Activated CD8-positive, alpha-beta memory T cell treated with anti-CD3 and anti-CD28 coated beads for 36 hours (primary cell): ENCODE results near the gene KCTD11. TPM values are rescaled to one million over a fixed set of nuclear protein-coding genes. Genes with fewer than 3 reads are reported as not detected.

Source experiments
- CTCF ChIA-PET: fragments of 350-600 bp; sonication (Branson Sonifier 250); formaldehyde crosslinking; loops from one replicate; lab custom pipeline; 2021; ENCODE audit warnings: antibody characterized with exemption; lab: Charles Lee
- POLR2A ChIA-PET: fragments of 350-600 bp; sonication (Branson Sonifier 250); formaldehyde crosslinking; loops from one replicate; lab custom pipeline; 2021; ENCODE audit warnings: antibody characterized with exemption; lab: Charles Lee
- total RNA-seq, 2 experiments: library from RNA; stranded (reverse); gene quantifications; one replicate each; pipeline ENCODE4 v1.2.3, GENCODE V29; 2021

The KCTD11 gene
- total RNA-seq, 2 experiments from 2014 or later, result 6.4 to 7.2 TPM

DNA sequence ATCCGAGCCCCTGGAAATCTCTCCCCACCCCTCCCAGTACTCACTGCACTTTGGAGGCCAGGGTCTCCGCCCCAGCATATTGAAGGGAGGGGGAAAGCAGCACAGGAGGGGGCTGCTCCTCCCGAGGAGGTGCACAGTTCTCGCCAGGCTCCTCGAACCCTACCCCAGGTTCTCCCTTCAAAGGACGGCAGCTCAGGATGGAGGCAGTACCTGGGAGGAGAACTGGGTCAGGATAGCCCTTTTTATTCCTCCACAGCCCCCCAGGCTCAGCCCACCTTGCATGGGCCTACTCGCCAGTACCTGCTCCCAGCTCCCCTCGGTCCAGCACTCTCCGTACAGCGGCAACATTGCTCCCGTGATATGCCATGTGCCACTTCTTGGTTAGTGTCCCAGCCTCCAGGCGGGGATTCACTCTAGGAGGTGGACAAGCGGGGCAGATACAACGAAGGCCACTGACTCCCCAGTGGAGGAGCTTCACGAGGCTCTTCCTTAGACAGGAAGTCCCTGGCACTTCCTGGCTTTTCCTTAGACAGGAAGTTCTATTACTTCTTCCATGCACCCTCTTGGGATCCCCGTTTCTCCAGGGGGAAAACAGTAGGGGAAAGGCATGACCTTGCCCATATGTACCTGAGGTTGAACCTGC, 34.7 kb upstream of the KCTD11 start:
- ChIA-PET POLR2A (interaction anchor here (1.2 kb wide), 1 partner anchor 12 kb away, joined by 4 read pairs; the partner anchor contains the start of gene NEURL4), CTCF (interaction anchor here (1.1 to 3.3 kb wide), 2 partner anchors 12 to 35 kb away, joined by 4 to 9 read pairs; partner anchors contain the start of gene NEURL4)

DNA sequence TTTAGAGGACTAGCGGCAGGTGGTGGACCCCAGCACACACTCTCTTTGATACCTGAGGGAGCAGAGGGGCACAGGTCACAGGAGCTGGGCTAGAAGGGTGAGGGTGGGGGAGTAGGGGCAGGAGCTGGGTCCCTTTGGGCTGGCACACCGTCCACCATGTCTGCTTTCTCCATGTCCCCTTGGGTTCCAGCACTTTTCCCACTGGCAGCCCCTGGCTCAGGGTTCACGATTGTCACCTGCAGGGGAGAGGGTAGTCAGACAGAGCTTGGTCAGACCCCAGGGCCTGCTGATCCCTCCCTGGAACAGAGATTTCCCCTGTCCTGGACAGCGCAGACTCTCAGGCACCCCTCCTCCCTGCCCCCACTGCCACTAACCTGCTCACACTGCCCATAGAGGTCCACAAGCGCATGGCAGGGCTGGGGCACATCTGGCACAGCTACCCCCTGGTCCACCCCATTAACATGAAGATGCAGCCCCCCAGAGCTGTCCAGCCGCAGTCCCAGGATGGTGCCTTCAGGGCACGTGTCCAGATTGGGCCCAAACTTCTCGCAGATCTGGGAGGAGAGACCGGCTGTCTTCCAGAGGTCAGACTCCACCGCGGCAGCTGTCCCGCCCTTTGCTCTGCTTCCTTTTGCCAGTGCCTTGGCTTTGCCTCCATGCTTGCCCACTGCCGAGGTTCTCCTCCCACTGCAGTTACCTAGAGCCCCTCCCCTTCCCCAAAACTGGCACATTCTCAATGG, 33.7 kb upstream of the KCTD11 start:
- ChIA-PET CTCF (interaction anchor here (0.5 to 1.1 kb wide), 2 partner anchors 34 to 133 kb away, joined by 4 read pairs; no protein-coding TSS in a partner anchor), POLR2A (interaction anchor here (0.5 to 1.2 kb wide), 3 partner anchors 11 to 24 kb away, joined by 3 to 7 read pairs (median 4); partner anchors contain the start of gene NEURL4)

DNA sequence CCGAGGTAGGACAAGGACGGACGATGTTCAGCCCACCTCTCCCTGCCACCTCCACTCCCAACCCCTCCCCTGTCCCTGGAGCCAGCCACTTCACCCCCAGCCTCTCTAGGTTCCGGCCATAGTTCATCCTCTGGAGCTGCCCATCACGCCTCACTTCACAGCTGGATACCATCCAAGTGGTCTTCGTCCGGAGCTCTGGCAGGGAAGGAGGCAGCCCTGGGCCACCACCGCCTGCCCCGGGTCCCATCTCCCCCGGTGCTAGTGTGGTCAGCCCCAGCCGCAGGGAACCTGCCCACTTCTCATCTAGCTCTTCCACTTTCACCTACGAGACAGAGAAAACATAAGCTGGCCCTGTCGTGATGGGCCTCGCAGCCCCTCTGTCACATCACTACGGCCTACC, 30.5 kb upstream of the KCTD11 start:
- ChIA-PET POLR2A (no interaction called here), CTCF (interaction anchor here (0.6 to 1.4 kb wide), 3 partner anchors 12 to 24 kb away, joined by 3 to 4 read pairs (median 3); partner anchors contain the start of gene ACAP1)

DNA sequence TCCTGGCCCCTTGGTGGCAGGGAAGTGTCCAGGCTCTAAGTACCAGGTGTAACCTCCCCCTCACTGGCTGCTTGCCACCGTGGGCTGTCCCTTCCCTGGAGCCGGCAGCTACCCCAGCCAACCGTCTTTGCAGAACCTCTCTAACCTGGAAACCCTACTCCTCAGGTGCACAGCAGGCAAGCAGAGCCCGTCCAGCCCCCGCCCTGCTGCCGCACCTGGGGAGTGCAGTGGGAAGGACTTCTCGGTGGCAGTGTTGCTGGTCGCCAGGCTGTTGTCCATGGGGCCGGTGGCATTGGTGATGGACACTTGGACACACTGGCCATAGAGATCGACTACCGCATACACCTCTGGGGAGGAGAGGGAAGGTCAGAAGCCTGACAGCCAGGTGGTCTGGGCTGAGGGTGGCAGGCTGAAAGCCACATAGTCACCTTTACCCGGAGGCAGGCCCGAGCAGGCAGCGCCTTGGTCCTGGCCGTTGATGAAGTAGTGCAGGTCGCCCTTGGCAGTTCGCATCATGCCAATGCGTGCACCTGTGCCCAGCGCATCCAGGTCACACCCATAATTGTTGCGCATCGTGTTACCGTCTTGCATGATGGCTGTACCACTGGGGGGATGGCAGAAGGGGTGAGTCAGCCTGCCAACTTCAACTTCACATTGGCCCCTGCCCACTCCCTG, 29.3 kb upstream of the KCTD11 start:
- POLR2A ChIA-PET, result no interaction called here
- CTCF ChIA-PET, result interaction anchor here (2.5 to 2.6 kb wide), 2 partner anchors 14 to 21 kb away, joined by 9 to 16 read pairs; partner anchors contain the start of gene ACAP1

DNA sequence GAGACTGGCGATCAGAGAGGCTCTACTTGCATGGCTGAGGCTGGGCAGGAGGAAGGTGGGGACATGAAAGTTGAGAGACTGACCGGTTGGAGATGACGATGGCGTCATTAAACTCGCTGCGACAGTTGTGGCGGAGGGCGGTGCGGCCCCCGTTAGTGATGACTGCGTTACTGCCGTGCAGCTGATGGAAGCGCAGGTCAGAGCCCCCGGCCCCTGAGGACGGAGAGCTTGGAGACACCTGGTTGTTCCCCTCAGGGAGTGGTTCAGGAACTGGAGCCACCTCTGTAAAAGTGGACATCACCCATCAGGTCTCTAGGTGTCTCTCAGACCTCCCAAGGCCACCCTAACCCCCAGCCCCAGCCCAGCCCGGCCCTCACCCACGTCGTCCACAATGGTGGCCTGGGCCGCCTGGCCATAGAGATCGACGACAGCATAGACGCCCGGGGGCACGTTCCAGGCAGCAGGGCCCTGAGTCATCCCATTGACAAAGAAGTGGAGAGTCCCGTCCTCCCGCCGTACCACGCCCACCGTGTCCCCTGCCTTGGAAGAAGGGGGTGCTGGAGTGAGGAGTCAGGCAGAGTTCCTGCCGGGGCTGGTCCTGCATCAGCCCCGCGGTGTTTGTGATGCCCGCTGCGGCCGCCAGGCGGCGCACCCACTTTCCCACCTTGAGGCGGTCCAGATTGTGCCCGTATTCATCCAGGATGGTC, 28.1 kb upstream of the KCTD11 start:
- POLR2A ChIA-PET, result no interaction called here
- CTCF ChIA-PET, result interaction anchor here (1.0 to 2.6 kb wide), 3 partner anchors 12 to 364 kb away, joined by 4 to 16 read pairs (median 9); partner anchors contain the start of genes ACAP1, TP53 and WRAP53

DNA sequence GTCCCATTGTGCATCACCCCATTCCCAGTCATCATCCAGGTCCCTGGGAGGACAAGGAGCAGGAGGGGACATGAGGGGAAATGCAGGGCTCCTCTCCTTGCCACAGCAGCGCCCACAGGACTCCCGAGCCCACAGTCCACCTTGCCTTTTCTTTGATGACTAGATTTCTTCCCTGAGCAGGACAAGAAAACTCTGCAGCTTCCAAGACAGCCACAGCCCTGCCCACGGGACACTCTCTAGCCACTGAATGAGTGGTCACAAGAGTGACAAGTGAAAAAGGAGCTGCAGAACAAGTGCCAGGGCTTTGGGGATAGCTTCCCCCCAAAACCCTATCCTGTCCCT, 27.6 kb upstream of the KCTD11 start:
- ChIA-PET POLR2A (interaction anchor here (1.0 kb wide), 1 partner anchor 11 kb away, joined by 7 read pairs; no protein-coding TSS in a partner anchor), CTCF (interaction anchor here (0.6 to 2.6 kb wide), 6 partner anchors 11 to 363 kb away, joined by 3 to 16 read pairs (median 4); partner anchors contain the start of genes ACAP1, TMEM95, TP53 and WRAP53)

DNA sequence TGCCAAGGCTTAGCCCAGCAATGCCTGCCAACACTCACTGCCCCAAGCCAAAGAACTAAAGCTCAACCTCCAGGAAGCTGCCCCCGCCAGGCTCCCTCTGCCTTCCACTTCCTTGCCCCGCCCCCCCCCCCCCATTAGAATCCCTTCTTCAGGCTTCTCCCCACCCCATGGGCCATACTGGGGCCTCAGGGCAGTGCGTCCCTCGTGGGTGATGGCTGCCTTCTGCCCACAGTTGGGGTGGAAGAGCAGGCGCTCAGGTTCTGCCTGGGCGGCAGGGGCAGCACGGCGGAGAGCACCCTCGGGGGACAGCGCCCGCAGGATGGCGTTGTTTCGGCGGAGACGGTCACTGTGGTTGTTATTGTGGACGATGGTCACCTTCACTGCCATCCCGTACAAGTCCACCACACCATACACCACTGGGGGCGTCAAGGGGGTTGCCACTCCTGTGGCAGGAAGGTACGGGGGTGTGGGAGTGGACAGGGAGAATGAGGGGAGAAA, 26.9 kb upstream of the KCTD11 start:
- CTCF ChIA-PET, result interaction anchor here (0.6 to 2.6 kb wide), 6 partner anchors 11 to 363 kb away, joined by 3 to 16 read pairs (median 4); partner anchors contain the start of genes ACAP1, TMEM95, TP53 and WRAP53
- POLR2A ChIA-PET, result interaction anchor here (1.0 kb wide), 1 partner anchor 12 kb away, joined by 7 read pairs; no protein-coding TSS in a partner anchor

DNA sequence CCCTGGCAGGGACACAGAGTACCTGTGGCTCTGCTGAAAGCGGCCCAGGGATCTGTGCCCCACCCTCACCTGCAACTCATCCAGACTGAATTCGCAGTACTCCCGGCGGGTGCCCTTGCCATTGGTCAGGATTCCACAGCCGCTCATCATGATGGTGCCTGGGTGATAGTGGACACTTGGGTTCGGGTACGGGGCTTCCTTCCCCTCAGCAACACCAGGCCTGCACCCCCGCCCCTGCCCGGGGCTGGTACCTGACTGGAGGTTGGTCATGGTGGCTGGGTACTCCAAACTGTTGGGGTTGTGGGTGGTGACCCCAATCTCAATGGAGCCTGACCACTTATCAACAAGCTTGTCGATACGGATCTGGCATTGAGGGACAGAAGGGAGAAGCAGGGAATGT, 25.8 kb upstream of the KCTD11 start:
- ChIA-PET POLR2A (no interaction called here), CTCF (interaction anchor here (1.0 to 1.3 kb wide), 3 partner anchors 10 to 45 kb away, joined by 3 to 4 read pairs (median 4); partner anchors contain the start of genes ACAP1 and SLC2A4)

DNA sequence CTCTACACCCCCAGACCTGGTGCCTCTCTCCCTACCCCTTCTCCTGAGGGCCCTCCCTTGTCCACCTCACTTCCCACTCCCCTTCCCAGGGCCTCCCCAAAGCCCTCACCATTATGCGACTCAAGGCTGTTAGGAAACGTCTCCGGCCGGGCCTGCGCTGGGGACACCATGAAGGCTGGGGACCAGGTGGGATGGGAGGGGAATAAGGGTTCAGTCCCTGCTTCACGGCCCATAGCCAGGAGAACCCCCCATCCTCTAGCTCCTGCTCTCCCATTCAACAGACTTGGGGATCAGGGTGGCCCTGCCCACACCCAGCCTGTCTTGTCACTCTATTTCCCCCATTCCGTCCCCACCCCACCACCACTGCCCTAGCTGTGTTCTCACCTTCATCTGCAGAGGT, 24.9 kb upstream of the KCTD11 start:
- ChIA-PET CTCF (interaction anchor here (1.0 to 1.3 kb wide), 3 partner anchors 9 to 46 kb away, joined by 3 to 4 read pairs (median 4); partner anchors contain the start of genes ACAP1 and SLC2A4), POLR2A (no interaction called here)

DNA sequence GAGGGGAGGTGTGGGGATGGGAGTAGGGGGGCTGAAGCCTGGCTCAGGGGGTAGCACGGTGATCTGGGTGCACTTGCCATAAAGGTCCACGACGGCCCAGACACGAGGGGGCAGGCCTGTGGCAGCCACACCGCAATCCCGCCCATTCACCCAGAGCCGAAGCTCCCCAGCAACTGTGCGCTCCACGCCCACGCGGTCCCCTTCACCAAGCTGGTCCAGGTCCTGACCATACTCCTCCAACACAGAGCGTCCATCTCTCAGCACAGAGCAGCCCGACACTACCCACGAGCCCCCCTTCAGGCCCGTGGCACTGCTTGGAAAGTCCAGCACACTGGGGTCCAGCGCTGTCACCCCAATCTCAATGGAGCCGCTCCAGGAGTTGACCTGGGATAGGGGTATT, 24.5 kb upstream of the KCTD11 start:
- CTCF ChIA-PET, result no interaction called here
- POLR2A ChIA-PET, result no interaction called here

DNA sequence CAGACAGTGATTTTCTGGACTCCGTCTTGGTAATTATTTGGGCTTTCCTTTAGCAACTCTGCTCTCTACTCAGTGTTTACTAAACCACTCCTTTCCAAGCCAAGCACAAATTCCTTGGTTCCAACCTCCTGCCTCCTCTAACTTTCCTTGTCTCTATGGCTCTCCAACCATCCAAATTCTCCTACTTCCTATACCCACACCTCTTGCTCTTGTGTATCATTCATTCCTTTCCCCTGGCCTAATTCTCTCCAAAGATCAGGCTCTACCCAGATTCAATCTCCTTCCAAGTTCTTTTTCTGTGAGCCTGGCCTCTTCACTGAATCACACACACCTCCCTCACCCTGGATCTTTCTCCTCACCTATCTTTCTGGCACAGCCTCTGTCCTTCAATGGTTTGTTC, 24.0 kb upstream of the KCTD11 start:
- ChIA-PET POLR2A (no interaction called here), CTCF (interaction anchor here (0.8 to 1.6 kb wide), 3 partner anchors 10 to 93 kb away, joined by 3 to 6 read pairs (median 3); partner anchors contain the start of gene DVL2)

DNA sequence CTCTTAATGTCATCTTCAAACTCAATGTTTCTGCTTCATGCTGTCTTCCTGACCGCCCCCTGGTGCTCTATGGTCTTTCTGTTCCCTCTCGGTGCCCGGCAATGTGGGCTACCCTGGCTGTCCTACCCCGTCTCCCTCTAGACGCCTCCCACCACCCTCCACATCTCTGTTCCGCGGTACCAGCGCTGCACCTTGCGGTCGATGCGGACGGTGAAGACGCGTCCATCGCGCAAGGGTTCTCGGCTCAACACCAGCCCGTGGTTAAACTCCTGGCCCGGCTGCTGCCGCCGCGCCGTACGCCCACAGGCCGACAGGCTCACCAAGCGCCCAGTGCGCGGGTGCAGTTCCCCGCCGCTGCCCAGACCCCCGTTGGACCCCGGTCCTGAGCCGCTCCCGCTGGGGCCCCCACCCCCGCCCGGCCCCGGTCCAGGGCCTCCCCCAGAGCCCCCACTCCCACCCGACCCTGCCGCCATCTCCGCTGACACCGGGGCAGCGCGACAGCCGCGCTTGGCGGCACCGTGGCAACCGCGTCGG, 23.1 kb upstream of the KCTD11 start, which contains the start of gene NEURL4:
NEURL4 (minus strand) TSS at position 496 of the 534 bp plus-strand sequence; CDS start at position 473, 23 bp downstream.
- ChIA-PET CTCF (interaction anchor here (0.7 to 2.7 kb wide), 9 partner anchors 9 to 232 kb away, joined by 3 to 11 read pairs (median 4); partner anchors contain the start of genes DVL2, GPS2 and SENP3), POLR2A (interaction anchor here (0.8 to 1.9 kb wide), 13 partner anchors 8 to 357 kb away, joined by 3 to 13 read pairs (median 5); partner anchors contain the start of genes GPS2, MPDU1 and TMEM102)

DNA sequence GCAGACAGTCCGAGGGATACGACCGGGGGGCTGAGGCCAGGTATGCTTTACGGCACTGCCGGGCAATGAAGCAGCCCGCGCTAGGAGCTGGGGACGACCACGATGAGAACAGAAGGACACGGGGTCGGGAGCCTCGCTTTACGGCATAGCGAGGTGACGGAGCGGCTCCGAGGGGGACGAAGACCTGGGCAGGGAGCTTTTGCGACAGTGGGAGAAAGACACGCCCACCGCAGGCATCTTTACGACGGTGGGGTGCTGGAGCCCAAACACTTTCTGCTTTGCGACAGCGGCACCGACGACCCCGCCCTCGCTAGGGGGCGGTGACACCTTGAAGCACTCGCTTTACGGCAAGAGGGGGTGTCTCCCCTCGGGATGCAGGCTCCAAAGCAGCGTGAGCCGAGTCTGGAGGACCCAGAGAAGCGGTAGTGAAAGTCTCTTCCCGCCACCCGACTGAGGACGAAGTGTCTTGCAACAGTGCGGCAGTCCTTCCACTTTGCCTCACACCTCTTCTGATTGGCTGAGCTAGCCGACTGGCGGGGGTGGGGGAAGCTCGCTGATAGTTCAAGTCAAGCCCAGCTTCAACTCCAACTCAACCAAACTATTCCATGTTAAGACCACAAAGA, 22.5 kb upstream of the KCTD11 start:
- ChIA-PET CTCF (interaction anchor here (0.7 to 2.7 kb wide), 10 partner anchors 9 to 231 kb away, joined by 3 to 11 read pairs (median 4); partner anchors contain the start of genes GPS2 and SENP3), POLR2A (interaction anchor here (0.5 to 1.9 kb wide), 17 partner anchors 9 to 357 kb away, joined by 3 to 13 read pairs (median 5); partner anchors contain the start of genes GPS2, MPDU1, POLR2A and TMEM102)

DNA sequence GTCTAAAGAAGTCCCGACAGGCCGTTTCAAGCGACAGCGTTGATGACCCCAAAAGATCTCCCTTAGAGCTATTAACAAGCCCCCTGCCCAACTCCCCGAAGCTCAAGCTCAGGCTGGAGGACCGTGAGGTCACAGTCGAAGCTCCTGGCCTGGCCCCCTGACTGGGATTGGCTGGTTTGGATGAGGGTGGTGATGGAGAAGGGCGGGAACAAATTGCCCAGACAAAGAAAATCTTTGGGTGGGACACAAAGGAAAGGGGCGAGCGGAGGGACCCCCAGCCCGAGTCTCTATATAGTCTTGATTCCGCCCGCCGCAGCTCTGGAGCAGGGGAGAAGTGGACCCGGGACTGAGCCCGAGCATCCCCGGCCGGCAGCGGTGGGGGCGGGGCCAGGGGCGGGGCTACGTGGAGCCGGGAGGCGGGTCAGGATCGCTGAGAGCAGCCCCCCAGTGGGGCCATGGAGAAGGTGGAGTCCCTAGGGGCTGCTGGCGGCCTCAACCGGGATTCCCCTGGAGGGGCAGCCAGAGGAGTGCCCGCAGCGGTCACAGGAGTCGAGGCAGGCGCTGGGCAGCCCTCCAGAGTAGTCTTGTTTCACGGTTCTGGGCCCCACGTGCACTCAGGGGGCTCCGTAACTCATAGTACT, 21.8 kb upstream of the KCTD11 start:
- POLR2A ChIA-PET, result interaction anchor here (0.5 to 1.9 kb wide), 16 partner anchors 10 to 356 kb away, joined by 3 to 13 read pairs (median 5); partner anchors contain the start of genes GPS2, MPDU1, POLR2A and TMEM102

DNA sequence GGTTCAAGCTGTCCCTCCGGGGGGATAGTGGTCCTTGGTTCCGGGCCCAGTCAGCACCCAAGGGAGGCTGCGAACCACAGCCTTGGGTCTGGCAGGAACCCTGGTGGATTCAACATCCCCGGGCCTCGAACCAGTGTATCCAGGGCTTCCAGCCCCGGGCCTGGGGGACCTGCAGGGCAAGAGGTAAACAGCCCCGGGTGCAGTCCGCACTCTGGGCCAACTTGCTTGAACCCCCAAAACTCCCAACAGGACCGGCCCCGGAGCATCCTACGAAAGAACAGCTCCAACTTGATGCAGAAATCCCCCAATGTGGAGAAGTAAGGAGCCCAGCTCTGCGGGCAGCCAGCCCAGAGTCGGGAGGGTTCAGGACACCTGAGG, 21.3 kb upstream of the KCTD11 start:
- POLR2A ChIA-PET, result interaction anchor here (1.9 kb wide), 1 partner anchor 110 kb away, joined by 5 read pairs; no protein-coding TSS in a partner anchor
- CTCF ChIA-PET, result interaction anchor here (1.6 to 2.7 kb wide), 2 partner anchors 14 to 25 kb away, joined by 4 to 11 read pairs; no protein-coding TSS in a partner anchor

More for the DNA sequence above, 21.8 kb upstream of the KCTD11 start:
- CTCF ChIA-PET, result interaction anchor here (0.7 to 2.7 kb wide), 8 partner anchors 14 to 231 kb away, joined by 3 to 11 read pairs (median 4); partner anchors contain the start of genes GPS2 and SENP3

DNA sequence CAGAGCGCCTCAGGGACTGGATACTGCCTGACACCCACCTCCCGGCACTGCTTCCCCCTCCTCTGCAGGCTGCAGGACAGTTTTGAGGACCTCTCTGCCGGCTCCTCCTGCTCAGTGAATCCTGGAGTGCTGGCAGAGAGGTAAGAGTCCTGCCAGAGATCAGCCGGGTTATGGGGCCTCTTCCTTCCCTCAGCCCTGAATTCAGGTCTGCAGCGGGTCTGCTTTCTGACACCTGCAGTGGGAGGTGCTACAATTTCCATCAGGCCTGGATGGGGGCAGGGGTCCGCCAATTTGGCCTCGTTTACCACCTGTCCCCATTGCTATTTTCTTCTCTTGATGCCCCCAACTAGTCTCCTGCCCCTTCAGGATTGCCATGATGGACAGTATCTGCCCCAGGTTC, 19.9 kb upstream of the KCTD11 start:
- POLR2A ChIA-PET, result no interaction called here
- CTCF ChIA-PET, result interaction anchor here (1.6 kb wide), 1 partner anchor 36 kb away, joined by 3 read pairs; no protein-coding TSS in a partner anchor
